NAMALWA (cell line): ENCODE results near the gene GSTA1.
"Not testable (repeated sequence)": the region's sequence is repeated elsewhere in the genome, so short reads cannot be mapped to it uniquely, and the experiment has no call there.

ENCODE experiments used
- DNase-seq: peaks from one replicate; pipeline ENCODE4 v3.0.0-alpha.2; 2015; ENCODE audit warnings: low spot score

The GSTA1 gene

DNA sequence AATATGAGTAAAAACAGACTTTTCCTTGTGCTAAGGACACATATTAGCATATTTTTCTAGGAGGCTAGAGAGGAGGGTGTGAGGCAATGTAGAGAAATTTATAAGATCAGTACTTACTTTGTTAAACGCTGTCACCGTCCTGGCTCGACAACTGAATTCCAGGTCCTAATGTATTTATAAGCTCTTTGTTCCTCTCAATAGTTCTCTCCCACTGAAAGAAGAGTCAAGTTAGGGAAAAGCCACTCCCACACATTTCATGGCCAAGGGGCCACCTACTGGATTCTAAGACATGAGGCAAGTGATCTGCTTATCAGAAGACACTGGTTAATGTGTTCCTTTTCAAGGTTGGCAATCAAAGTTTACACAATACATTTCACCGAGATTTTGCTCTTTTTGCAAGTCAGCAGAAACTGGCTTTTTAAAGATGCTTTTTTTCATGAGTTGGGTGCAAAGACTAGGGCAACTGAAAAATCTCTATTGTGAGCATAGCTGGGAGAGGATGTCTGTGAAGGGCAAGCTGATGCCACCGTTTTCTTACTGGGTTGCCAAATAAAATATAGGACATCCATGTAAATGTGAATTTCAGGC, at the start of gene GSTA1:
Gene GSTA1 (minus strand): TSS at position 149 of the 588 bp plus-strand sequence. CDS start 4,549 bp downstream, outside the sequence.
- DNase-seq: not testable (repeated sequence)

DNA sequence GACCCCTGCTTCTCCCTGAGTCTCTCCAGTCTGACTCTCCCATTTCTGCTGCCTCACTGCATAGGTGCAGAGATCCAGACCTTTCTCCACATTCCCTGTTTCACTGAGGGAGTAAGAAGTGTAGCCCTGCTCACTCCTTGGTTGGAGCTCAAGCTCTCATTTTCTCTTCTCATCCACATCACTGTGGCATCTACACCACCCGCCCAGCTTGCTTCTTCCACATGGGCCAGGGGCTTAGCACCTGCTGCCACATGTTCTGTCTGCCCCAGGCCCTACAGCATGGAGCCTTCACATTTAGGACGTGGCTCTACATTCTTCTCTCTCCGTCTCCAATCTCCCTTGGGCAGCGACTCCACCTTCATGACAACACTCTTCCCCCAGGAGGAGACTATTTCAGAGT, 45.5 kb upstream of the GSTA1 start:
- DNase-seq: no peak

DNA sequence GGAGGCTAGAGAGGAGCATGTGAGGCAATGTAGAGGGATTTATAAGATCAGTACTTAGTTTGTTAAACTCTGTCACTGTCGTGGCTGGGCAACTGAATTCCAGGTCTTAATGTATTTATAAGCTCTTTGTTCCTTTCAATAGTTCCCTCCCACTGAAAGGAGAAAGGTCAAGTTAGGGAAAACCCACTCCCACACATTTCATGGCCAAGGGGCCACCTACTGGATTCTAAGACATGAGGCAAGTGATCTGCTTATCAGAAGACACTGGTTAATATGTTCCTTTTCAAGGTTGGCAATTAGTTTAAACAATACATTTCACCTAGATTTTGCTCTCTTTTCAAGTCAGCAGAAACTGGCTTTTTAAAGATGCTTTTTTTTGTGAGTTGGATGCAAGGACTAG, 42.4 kb upstream of the GSTA1 start:
- no peak for DNase-seq

DNA sequence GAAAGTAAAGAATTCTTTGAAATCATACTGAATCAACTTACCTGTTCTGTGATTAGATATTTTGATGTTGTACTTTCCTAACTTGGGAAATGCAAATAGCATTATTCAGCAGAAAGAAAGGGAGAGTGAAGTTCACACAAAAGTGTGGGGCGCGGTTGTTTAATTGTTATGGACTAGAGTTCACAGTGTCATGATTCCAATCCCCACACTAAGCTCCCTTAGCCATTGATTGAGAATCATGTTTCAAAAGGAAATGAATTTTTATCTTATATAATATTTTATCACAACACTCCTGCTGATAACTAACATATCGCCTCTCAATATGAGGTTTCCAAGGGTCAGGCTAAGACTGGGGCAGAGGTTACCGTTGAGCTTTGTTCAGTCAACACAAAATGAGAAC, 40.0 kb upstream of the GSTA1 start:
- DNase-seq: no peak

DNA sequence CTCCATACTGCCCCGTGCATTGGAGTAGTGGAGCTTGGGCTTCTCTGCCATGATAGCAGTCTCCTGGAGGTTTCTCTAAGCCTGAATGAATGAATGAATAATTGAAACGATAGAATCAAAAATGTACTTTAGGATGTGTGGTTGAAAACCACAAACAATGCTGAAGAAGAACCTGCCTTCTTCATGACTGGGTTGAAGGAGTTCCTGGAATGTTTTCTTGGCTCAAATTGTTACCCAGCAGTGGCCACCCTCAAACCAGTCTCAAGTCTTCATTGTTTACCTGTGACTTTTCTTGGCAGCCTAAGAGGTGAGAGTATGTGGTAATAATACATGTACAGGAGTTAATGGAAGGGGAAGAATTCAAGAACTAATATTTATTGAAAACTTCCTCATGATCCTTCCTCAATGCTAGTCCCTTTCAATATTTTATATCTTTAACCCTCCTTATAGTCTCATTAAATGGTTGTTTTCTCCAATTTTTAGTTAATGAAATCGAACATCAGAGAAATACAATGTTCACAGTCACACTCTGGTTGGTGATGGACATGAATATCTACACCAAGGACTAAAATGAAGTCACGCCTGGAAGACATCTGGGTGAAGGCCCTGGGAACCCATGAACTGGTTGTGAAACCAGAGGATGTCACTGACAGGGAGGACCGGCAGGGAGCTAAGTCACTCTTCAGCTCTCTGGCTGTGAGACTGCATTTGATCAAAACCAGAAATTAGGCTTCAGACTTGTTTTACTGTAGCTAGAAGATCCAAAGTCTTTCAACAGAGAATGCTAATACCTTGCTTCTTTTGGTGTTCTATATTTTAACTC, 37.4 kb upstream of the GSTA1 start, which contains the start of gene GSTA5:
Gene GSTA5 (minus strand): TSS at position 51 of the 823 bp plus-strand sequence.
- no peak for DNase-seq

DNA sequence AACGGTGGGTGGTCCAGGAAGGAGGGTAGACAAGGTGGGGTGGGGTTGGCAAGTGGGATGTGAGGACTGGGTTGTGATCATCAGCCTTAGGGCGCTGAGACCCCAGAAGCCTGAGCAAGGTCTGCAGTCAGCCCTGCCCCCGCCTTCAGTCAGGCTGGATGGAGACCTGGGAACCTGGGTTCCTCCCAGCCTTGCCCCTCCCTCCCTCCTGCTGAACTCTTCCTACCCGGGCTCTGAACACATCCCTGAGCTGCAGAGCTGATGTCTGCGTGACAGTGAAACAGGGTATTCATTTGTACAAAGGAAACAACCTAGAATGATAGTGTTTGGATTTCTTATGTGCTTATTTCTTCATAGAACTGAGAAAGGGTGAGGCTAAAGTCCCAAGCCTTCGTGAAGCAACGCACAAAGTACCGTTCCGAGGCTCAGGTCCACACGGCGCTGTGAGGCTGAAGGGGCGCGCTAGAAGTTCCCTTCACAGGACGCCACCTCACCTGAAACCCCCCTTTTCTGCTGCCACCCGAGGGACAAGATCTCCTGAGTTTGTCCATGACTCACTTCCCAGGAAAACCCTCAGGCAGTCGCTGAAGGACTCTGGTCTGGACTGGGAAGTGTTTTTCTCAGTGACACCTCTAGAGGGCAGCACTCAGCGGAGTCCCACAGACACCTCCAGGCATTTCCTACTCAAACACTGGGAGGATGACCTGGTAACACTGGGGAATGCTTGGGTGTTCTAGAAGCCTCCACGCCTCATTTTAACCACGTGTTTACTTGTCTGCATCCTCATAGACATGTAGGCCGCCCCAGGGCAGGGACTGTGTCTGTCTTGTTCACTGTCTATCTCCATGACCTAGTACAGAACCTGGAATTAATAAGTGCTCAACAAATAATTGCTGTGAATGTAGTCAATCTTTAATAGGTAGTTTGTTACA, 35.8 kb upstream of the GSTA1 start:
- DNase-seq: peak; percentile 55

DNA sequence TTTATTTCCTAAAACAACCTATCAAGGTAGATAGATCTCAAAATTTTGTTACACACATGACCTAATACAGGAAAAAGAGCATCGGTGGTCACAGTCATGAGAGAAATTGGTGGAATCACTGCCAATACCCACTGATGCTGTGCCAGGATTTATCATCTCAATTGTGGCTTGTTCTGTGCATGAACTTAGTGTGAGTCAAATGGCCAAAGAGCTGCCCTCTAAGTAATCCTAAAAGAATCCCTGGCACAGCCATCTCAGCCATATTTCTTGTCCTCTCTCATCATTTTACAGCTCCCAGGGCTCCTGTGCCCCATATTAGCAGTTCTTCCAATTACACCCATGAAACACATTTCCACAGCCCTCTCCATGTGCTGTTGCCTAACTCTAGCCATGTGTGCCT, 30.9 kb upstream of the GSTA1 start:
- no peak for DNase-seq

DNA sequence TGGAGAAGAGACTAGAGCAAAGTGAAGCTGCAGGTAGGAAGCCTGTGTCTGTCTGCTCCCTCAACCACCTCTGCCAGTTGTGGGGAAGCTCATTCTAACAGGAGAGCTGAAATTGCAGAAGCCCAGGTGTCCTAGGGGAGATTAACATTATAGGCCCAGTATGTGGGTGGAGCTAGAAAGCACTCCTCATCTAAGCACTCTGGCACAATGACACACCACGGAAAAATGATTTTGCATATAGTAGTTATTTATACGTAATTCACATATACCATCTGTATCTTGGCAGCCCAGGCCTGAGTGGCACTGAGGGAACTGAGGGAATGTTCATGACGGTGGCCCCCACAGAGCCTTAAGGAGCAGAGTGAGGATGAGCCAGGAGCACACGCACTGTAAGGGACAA, 27.3 kb upstream of the GSTA1 start:
- DNase-seq: not testable (repeated sequence)

DNA sequence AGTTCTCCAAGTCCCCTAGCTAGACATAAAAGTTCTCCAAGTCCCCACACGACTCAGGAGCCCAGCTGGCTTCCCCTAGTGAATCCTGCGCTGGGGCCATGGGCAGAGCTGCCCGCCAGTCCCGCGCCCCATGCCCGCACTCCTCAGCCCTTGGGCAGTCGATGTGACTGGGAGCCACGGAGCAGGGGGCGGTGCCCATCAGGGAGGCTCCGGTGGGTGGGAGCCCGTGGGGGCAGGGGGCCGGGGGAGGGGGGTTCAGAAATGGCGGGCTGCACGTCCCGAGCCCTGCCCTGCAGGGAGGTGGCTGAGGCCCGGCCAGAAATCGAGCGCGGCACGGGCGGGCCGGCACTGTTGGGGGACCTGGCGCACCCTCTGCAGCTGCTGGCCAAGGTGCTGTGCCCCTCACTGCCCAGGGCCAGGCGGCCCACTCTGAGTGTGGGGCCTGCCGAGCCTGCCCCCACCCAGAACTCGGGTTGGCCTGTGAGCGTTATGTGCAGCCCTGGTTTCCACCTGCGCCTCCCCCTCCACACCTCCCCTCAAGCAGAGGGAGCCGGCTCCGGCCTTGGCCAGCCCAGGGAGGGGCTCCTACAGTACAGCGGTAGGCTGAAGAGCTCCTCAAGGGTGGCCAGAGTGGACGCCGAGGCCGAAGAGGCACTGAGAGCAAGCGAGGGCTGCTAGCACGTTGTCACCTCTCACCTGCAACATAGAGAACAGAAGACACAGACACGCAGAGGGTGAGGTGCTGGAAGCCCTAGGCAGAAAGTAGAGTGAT, 25.6 kb upstream of the GSTA1 start:
- no peak for DNase-seq

DNA sequence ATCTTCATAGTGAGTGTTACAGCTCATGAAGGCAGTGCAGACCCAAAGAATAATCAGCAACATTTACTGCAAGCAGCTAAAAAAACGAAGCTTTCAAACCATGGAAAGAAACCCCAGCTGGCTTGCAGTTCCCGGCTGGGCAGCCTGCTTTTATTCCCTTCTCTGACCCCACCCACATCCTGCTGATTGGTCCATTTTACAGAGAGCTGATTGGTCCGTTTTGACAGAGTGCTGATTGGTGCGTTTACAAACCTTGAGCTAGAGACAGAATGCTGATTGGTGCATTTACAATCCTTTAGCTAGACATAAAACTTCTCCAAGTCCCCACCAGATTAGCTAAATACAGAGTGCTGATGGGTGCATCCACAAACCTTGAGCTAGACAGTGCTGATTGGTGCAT, 25.0 kb upstream of the GSTA1 start:
- not testable (repeated sequence) for DNase-seq

DNA sequence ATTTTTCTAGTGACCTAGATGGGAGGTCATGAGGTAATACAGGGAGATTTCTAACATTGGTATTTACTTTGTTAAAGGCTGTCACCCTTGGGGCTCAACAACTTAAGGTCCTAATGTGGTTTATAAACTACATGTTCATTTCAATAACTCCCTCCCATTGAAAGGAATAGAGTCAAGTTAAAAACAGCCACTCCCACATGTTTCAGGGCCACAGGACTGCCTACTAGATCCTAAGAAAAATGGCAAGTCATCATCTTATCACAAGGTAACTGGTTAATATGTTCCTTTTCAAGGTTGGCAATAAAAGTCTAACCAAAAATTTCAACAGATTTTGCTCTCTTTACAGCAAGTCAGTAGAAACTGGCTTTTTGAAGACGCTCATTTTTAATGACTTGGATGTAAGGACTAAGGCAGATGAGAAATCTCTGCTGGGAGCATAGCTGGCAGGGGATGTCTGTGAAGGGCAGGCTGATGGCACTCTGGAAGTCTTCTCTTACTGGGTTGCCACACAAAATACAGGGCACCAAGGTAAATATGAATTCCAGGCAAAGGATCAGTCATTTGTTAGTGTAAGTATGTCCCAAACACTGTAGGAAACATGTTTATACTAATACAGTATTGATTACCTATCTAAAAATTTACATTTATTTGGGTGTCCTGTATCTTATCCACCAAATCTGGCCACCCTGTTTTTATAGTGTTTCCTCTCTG, 23.6 kb upstream of the GSTA1 start:
- not testable (repeated sequence) for DNase-seq

DNA sequence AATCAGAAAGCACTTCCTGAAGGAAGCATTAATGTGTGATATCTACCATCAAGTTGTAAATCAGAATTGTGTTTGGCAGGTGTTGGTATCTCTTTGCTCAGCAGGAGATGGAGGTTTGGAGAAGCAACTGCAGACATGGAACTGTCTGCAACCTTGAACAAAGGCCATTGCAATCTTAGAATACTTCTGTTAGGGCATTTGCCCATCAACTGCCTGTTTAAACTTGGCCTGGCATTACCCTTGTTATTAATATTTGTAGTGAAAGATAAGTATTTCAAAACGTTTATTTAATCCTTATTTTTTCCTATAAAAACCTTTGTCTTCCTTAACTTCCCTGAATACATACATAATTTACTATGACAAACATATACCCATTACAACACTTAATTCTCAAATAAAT, 22.9 kb upstream of the GSTA1 start:
- no peak for DNase-seq

DNA sequence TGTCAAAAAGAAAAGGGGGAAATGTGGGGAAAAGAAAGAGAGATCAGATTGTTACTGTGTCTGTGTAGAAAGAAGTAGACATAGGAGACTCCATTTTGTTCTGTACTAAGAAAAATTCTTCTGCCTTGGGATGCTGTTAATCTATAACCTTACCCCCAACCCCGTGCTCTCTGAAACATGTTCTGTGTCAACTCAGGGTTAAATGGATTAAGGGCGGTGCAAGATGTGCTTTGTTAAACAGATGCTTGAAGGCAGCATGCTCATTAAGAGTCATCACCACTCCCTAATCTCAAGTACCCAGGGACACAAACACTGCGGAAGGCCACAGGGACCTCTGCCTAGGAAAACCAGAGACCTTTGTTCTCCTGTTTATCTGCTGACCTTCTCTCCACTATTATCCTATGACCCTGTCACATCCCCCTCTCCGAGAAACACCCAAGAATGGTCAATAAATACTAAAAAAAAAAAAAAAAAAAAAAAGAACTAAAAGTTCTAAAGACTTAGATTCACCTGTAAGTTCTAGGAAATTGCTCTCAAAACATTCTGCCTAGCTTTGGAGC, 22.4 kb upstream of the GSTA1 start:
- DNase-seq: not testable (repeated sequence)

DNA sequence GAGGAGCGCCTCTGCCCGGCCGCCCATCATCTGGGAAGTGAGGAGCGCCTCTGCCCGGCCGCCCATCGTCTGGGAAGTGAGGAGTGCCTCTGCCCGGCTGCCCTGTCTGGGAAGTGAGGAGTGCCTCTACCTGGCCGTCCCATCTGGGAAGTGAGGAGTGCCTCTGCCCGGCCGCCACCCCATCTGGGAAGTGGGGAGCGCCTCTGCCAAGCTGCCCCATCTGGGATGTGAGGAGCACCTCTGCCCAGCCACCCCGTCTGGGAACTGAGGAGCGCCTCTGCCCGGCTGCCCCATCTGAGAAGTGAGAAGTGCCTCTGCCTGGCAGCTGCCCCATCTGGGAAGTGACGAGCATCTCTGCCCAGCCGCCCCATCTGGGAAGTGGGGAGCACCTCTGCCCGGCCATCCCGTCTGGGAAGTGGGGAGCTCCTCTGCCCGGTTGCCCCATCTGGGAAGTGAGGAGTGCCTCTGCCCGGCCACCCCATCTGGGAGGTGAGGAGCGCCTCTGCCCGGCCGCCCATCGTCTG, 21.7 kb upstream of the GSTA1 start:
- DNase-seq: not testable (repeated sequence)

DNA sequence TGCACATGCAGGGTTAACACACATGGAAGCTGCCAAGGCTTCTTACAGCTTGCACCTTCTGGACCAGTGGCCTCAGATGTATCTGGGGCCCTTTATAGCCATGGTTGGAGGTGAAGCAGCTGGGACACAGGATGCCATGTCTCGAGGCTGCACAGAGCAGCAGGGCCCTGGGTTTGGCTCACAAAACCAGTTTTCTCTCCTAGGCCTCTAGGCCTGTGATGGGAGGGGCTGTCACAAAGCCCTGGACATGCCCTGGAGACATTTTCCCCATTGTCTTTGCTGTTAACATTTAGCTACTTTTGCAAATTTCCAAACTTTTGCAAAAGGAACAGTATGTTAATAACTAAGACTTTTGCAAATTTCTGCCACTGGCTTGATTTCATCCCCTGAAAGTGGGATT, 18.2 kb upstream of the GSTA1 start:
- no peak for DNase-seq

DNA sequence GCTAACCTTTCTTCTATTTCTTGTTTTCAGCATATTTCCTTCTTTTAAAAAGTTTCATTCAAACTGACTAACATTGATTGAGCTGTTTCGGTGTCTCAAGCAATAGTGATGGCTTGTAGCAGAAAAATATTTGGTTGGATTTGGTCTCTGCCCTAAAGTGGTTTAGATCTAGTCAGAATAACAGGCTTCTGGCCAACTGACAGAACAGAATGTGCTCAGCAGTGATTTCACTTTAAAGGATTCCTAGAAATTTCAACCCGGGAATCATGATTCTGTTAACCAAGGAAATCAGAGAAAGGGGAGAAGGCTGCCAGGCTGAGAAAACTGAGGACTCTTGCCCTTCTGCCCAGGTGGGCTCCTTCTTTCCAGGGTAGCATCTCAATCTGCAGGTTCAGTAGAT, 16.6 kb upstream of the GSTA1 start:
- DNase-seq: no peak

DNA sequence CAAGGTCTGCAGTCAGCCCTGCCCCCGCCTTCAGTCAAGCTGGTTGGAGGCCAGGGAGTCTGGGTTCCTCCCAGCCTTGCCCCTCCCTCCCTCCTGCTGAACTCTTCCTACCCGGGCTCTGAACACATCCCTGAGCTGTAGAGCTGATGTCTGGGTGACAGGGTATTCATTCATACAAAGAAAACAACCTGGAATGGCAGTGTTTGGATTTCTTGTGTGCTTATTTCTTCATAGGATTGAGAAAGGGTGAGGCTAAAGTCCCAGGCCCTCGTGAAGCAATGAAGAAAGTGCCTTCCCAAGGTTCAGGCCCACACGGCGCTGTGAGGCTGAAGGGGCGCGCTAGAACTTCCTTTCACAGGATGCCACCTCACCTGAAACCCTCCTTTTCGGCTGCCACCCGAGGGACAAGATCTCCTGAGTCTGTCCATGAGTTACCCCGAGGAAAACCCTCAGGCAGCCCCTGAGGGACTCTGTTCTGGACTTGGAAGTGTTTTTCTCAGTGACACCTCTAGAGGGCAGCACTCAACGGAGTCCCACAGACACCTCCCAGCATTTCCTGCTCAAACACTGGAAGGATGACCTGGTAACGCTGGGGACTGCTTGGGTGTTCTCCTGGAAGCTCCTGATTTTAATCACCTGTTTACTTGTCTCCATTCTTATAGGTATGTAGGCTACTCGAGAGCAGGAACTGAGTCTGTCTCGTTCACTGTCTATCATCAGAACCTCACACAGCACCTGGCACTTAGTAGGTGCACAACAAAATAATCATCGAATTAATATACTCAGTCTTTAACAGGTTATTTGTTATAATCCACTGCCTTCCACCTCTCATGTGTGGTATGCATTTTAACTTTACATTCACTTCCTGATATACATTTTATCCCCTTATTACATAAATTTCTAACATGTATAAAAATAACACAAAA, 11.8 kb upstream of the GSTA1 start:
- peak; percentile 63 for DNase-seq

DNA sequence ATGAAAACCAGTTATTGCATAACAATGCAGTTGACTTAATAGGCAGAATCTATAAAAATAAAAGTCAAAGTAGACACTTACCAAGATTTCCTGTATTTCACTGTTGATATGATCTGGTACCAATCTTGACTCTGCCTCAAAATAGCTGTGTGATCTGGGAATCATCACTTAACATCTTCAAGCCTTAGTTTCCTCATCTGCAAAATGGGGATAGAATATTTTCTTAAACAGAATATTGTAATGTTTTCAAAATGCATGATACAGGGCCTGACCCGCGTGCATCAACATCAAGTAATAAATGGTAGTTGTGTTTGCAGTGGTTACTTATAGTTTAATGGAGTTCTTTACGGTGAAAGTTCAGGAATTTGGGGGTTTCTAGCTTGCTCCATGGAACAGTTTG, 10.9 kb upstream of the GSTA1 start:
- not testable (repeated sequence) for DNase-seq

DNA sequence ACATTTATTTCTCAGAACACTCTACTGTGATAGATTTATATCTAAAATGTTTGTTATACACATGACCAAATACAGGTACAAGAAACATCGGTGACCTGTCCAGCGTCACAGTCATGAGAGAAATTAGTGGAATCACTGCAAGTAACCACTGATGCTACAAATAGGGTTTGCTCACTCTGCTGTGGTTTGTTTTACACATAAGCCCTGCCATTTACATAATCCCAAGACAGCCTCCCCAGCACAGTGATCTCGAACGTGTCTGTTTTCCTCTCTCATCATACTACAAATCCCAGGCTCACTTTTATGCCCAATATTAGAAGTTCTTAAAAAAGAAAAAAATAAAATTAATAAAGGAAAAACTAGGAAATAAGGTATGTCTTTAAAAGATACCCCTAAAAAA, 6.2 kb upstream of the GSTA1 start:
- DNase-seq: not testable (repeated sequence)
